Measurements from ENCODE around the gene GAPVD1. TPM values are rescaled to one million over a fixed set of nuclear protein-coding genes. Genes with fewer than 3 reads are reported as not detected.

Gene GAPVD1
- total and polyA plus RNA-seq, 2 of the 8 experiments (the other 6 are each of a cell fraction or from before 2014, with no cell fraction given), result 5.5 to 40.5 TPM

DNA sequence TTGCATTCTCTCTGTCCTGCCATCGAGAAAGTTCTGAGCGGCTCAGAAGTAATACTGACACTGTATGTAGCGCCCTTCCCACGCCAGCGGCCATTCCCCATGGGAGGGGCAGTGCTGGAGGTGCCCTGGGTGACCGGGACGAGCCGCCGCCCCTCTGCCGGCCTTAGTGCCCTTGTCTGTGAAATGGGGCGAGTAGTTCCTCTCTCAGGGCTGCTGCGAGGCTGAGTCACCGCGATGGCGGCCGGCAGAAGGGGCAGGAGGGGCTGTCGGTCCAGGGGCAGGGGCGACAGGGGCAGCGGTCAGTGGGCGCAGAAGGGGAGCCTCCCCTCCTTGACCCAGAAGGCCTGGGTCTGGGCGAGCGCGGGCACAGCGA is 148.9 kb downstream of the GAPVD1 start:
- no peaks in the 10 kb centered on the region for H3K36me3 ChIP-seq (ENCODE audit: control insufficient read depth in 2 of 4, insufficient read depth in 4 of 4, low read length in 3 of 4)
- no peak overlapping the region for H3K27ac ChIP-seq (ENCODE audit: low read depth, low read length)
- no peak overlapping the region for H4K8ac ChIP-seq (ENCODE audit: extremely low read depth, insufficient read depth, low read length)
- POLR2A ChIA-PET (ENCODE audit: partially characterized antibody), result no interaction called here
- H4K20me1 ChIP-seq (replicated peaks in 1 of 2; ENCODE audit: control insufficient read depth in 1 of 2, insufficient read depth in 2 of 2, low read length in 2 of 2), result peaks cover 0 to 8% of the 10 kb centered on the region in 2 experiments
- peaks cover 11% of the 10 kb centered on the region; the same call in 1 of the 2 replicates for H3K23me2 ChIP-seq (ENCODE audit: low read depth, low read length)
- H2BK5ac ChIP-seq (ENCODE audit: low read depth, low read length), result no peak overlapping the region
- DNase-seq (ENCODE audit: low read depth in 1 of 2, low spot score in 2 of 2) (no peak), FAIRE-seq (no peak)
- H3K18ac ChIP-seq (ENCODE audit: extremely low read depth, low read length), result no peak overlapping the region
- no peak overlapping the region for H3K4me2 ChIP-seq (ENCODE audit: insufficient read depth in 1 of 2, low read depth in 2 of 2, low read length in 2 of 2)
- no peaks in the 10 kb centered on the region for H3K79me1 ChIP-seq (ENCODE audit: low read depth, low read length)
- no peak overlapping the region for H2BK12ac ChIP-seq (ENCODE audit: low read depth, low read length)
- no peaks in the 10 kb centered on the region for H3K9me3 ChIP-seq (ENCODE audit: insufficient read depth in 2 of 2, low read depth in 1 of 2, low read length in 1 of 2)
- H3K9ac ChIP-seq (replicated peaks in 1 of 4; ENCODE audit: extremely low read depth in 1 of 4, low read depth in 3 of 4, low read length in 3 of 4), result no peak overlapping the region
- no peak overlapping the region for H3K23ac ChIP-seq (ENCODE audit: insufficient read length)
- H2AFZ ChIP-seq (ENCODE audit: low read length), result no peak overlapping the region
- 93% methylated on average over 24 of the region's 24 CpGs; no CpG with 5 or more reads in 1 of the 2 experiments for WGBS, 2 experiments (ENCODE audit: extremely low coverage in 1 of 2, insufficient coverage in 1 of 2, insufficient read length in 1 of 2, insufficient replicate concordance in 2 of 2, low coverage in 1 of 2, low lambda C conversion rate in 2 of 2, missing lambda C conversion rate in 1 of 2)
- no peak overlapping the region for H3K14ac ChIP-seq (ENCODE audit: insufficient read length)
- H2AK5ac ChIP-seq (ENCODE audit: low read depth, low read length), result no peak overlapping the region
- no peaks in the 10 kb centered on the region for H3K79me2 ChIP-seq (ENCODE audit: control insufficient read depth in 1 of 2, insufficient read depth in 2 of 2, low read length in 2 of 2)
- peaks cover 0 to 13% (median 7%) of the 10 kb centered on the region in 4 experiments; a peak in 5 of 7 replicates for H3K27me3 ChIP-seq (replicated peaks in 1 of 4; ENCODE audit: control insufficient read depth in 3 of 4, extremely low read depth in 1 of 4, insufficient read depth in 3 of 4, low read length in 3 of 4)
- 0 out of 2 replicates have a peak overlapping the region, but pooled peaks have one; percentile 16 for H2BK15ac ChIP-seq (ENCODE audit: low read length)
- H2BK120ac ChIP-seq (replicated peaks; ENCODE audit: low read depth, low read length), result no peak overlapping the region
- H3K4me1 ChIP-seq (replicated peaks in 1 of 4; ENCODE audit: control insufficient read depth in 3 of 4, insufficient read depth in 4 of 4, low read length in 3 of 4), result peaks cover 0 to 2% (median 0%) of the 10 kb centered on the region in 4 experiments; a peak in 2 of 7 replicates
- H4K5ac ChIP-seq (ENCODE audit: insufficient read length, low read depth, low read length), result no peak overlapping the region
- no peak overlapping the region for H3K56ac ChIP-seq (replicated peaks; ENCODE audit: insufficient read length, low read depth, low read length)
- no peak for TF ChIP-seq TCF12 (IDR thresholded peaks at IDR 0.05; ENCODE audit: low read depth, low read length)
- TF ChIP-seq CHD1 (IDR thresholded peaks at IDR 0.05; ENCODE audit: low read depth, low read length), result no peak
- TF ChIP-seq, protein P1, sequence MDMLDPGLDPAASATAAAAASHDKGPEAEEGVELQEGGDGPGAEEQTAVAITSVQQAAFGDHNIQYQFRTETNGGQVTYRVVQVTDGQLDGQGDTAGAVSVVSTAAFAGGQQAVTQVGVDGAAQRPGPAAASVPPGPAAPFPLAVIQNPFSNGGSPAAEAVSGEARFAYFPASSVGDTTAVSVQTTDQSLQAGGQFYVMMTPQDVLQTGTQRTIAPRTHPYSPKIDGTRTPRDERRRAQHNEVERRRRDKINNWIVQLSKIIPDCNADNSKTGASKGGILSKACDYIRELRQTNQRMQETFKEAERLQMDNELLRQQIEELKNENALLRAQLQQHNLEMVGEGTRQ (IDR thresholded peaks at IDR 0.05; ENCODE audit: low read length), result no peak
- TF ChIP-seq SAP30 (IDR thresholded peaks at IDR 0.05; ENCODE audit: insufficient read depth, insufficient replicate concordance, low read length), result no peak
- no peak for TF ChIP-seq TBP (IDR thresholded peaks at IDR 0.05; ENCODE audit: low read depth, low read length)
- TF ChIP-seq TEAD4 (IDR thresholded peaks at IDR 0.05; ENCODE audit: low read depth, low read length), result no peak
- no peak for TF ChIP-seq RAD21 (IDR thresholded peaks at IDR 0.05 in 1 of 2, conservative IDR thresholded peaks at IDR 0.05 in 1 of 2; ENCODE audit: low read depth in 2 of 2, low read length in 2 of 2)
- H4K91ac ChIP-seq (replicated peaks; ENCODE audit: insufficient read length, low read length), result no peak overlapping the region
- CTCF ChIA-PET (ENCODE audit: partially characterized antibody), result no interaction called here
- H2BK20ac ChIP-seq (ENCODE audit: low read length), result no peak overlapping the region
- no peak overlapping the region for H3K4me3 ChIP-seq (ENCODE audit: extremely low read depth in 1 of 4, insufficient read depth in 2 of 4, low read depth in 3 of 4, low read length in 4 of 4)
- H3K4ac ChIP-seq (replicated peaks; ENCODE audit: insufficient read length, low read depth, low read length), result no peak overlapping the region
